HG03520 (cell line): ENCODE results near the gene MACROD2.
"Not testable (repeated sequence)": the region's sequence is repeated elsewhere in the genome, so short reads cannot be mapped to it uniquely, and the experiment has no call there.

Experiments used
- ATAC-seq: cut with Tn5 transposase; IDR thresholded peaks from one replicate; pipeline ENCODE4 v1.9.1; 2021; ENCODE audit warnings: mild to moderate bottlenecking, moderate library complexity; ENCODE audit not compliant: unreplicated experiment

Gene MACROD2

GRCh38 chr20:14963262-14963663 is 967.9 kb downstream of the MACROD2 start:
- ATAC-seq = no peak

GRCh38 chr20:14966203-14966602 is 970.9 kb downstream of the MACROD2 start:
- no peak for ATAC-seq

- ATAC-seq = no peak
Measured at GRCh38 chr20:14966808-14967207, 971.5 kb downstream of the MACROD2 start.

DNA sequence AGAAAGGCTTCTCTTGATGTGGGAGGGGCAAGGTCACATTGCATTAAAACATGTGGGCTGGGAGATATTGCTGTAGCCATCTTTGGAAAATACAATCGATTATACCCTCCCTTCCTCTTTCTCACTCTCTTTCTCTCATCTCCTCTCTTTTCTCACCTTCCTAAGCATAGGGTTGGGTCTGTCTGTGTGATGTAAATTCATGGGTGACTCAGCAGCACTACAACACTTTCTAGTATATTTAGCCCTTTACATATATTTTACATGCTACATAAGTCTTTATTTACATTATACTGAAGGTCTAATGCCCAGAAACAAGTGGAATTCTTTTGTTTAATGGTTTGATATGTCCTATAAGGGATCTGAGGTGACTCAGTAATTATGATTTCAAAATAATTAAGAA is 976.9 kb downstream of the MACROD2 start:
- no peak for ATAC-seq

DNA sequence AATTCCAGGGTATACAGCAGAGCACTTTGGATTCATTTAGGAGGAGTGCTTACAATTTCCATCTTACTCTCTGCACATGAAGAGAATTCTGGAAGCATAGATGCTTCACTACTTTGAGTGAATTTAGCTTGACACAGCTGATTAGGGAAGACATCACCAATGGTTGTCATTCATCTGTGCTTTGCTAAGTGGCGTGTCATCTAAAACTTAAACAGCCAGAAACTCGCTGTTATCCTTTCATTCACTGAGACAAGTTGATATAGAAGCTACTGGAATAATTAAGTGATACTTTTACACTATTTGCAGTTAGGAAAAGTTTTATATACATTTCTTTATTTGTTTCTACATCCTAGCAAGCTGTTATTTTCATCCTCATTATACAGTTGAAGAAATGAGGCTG is 977.4 kb downstream of the MACROD2 start:
- ATAC-seq = no peak

DNA sequence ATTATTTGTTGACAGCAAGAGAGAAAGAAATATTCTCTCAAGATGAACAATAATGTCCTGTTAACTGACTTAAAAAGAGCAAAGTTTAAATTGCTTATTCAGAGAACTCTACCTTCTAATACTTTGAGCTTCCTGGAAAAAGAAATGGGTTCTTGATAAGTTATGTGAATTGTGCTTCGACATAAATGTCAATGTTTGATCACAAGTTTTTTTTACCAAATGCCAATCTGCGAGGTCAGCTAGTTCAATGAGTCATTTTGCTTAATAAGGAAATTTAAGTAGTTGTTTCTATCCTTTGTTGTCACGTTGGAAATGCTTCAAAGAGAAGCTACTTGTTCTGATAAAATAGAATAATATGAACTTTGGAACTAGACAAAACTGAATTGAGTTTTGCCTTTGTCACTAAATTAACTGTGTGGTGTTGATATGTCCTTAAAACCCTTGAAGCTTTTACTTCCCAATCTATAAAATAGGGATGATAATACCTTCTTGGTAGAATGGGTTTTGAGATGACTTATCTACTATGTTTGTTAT is 984.2 kb downstream of the MACROD2 start:
- ATAC-seq = no peak

DNA sequence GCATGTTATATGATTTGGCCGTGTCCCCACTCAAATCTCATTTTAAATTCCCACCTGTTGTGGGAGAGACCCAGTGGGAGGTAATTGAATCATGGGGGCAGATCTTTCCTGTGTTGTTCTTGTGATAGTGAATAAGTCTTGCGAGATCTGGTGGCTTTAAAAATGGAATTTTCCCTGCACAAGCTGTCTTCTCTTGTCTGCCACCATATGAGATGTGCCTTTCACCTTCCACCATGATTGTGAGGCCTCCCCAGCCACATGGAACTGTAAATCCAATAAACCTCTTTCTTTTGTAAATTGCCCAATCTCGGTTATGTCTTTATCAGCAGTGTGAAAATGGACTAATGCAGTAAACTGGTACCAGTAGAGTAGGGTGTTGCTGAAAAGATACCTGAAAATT is 986.2 kb downstream of the MACROD2 start:
- ATAC-seq = not testable (repeated sequence)

DNA sequence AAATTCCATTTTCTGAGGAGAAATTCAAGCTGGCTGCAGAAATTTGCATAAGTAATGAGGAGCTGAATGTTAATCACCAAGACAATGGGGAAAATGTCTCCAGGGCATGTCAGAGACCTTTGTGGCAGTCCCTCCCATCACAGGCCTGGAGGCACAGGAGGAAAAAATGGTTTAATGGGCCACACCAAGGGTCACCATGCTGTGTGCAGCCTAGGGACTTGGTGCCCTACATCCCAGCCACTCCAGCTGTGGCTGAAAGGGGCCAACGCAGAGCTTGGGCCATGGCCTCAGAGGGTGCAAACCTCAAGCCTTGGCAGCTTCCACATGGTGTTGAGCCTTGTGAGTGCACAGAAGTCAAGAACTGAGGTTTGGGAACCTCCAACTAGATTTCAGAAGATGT is 987.0 kb downstream of the MACROD2 start:
- not testable (repeated sequence) for ATAC-seq

DNA sequence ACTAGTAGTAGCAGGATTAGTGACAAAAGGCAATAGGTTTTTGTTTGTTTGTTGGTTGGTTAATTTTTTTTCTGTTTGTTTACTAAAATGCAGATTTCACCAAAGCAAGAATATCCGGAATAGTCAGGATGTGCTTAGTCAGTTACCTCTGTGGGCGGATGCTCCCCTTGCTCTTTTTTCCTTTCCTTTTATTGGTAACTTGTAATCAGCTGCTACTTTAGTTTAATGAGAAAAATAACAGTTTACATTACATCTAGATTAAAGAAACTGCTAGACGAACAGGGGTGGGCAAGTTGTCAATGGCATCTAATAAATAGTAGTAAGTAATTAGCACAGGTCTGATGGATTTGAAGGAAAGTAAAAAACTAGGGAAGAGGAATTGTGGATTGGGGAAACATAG is 989.0 kb downstream of the MACROD2 start:
- ATAC-seq = no peak

DNA sequence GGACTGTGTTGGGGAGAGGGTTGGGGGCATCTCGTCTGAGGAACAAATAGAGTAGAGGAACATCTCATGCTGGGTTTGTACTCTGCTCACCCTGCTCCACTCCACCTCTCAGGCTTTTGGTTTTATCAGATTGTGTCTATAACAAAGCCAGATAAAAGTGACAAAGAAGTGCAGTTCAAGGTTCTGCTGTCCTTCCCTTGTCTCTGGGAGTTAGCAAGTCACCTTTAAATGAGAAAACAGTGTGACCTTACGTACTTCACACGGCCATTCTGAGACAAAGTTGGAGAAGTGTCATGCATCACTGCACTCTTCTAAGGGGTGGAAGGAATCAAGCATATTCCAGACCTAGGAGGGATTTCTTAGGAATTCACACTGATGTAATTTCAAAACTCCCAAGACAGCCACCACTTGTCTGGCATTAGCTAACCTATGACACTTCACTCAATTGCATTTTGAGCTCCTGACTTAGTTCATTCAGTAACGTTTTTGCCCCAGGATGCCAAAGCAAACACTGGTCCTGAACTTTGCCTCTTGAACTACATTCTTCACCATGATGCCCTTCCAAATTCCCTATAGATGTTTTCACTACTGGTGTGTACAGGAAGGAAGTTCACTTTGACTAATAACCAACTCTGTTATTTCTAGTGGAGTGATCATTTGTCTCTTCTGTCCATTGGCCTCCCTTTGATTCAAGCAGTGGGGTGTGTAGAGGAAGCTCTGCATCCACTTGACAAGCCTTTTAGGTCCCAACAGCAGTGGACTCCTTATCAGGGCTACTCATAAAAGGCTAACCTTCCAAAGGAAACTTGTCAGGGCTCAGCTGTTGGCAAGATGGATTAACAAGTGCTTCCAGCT is 989.7 kb downstream of the MACROD2 start:
- no peak for ATAC-seq

GRCh38 chr20:14986026-14986655 is 990.8 kb downstream of the MACROD2 start:
- no peak for ATAC-seq

DNA sequence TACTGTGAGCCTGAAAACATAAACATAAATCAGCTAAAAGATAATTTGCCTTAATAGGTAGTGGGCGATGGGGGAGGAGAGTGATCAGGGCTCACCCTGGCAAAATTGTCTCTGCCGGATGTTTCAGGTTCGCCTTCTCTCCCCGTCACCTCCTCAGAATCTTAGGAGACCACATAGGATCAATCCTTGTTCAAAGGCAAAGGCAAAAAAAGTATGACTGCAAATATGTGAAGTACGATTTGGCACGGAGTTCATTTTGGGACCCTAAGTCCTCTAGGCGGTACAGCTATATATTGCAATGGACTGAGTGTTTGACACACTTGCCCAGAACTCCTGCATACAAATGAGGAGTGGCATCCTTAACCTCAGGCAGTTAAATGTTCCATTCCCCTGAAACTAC is 991.3 kb downstream of the MACROD2 start:
- no peak for ATAC-seq

DNA sequence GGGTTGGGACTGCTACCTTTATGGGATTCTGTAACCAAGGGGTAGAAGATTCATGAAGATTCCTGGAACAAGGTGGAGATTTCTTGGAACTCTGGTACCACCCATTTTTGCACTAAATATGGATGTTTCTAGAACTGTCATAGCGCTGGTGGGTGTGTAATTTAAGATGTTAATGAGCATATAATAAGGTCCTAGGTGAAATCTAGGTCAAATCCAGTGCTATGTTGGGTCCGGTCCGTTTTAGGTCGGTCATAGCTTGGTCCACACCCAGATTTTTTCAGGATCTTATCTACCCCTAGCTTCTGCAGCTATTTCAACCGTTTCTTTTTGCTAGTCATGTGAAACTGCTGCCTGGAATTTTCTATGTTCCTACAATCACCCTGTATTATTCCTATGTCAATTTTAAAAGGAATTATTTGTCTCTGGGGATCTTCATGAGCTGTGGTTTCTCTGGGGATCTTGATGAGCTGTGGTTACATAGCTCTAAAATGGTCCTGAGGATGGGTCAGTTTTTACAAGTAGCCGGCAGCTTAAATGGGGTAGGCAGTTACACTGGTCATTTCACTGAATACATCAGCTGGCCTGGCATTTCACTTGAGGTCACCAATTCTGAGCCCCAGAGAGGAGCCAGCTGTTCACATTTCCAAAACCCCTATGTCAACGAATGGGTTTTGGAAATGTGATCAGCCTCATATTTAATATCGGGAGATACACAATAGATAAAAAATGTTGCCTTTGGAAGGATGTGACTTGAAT is 994.4 kb downstream of the MACROD2 start:
- ATAC-seq = no peak

DNA sequence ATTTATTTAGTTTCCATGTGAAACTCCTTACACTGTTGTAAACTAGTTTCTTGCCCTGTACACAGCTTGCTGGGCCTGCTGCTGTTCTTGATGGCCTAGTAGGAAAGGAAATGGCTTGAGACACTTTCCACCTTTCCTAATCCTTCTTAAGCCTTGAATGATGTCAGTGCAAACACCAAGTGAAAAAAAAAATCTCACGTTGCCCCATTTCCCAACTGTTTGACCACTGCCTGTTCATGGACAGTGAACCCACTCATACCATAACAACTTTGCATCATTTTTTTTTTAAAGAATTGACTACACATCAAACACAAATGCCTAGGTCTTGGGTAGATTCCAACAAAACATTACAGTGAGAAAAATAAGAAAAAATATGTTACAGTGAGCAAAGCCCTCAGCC is 995.7 kb downstream of the MACROD2 start:
- no peak for ATAC-seq

GRCh38 chr20:14992153-14992552 is 996.8 kb downstream of the MACROD2 start:
- no peak for ATAC-seq

DNA sequence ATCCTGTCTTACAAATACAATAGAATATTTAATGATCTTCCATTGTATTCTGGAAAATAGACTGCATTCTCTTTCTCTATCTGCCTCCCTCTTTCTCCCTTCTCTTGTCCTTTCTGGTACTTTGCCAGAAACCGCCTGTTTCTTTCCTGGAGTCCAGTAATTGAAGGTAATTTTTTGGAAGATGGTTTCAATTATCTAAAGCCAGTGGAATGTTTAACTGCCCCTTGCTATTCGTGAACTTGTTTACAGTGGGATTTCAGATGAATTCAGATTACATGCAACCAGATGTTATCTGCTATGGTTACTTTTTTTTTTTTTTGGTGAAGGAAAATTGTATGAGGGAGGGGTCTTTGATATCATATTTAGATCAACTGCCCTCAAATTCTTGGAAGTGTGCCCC is 997.6 kb downstream of the MACROD2 start:
- ATAC-seq = no peak

GRCh38 chr20:14996883-14997672 is 1001.8 kb downstream of the MACROD2 start:
- no peak for ATAC-seq

DNA sequence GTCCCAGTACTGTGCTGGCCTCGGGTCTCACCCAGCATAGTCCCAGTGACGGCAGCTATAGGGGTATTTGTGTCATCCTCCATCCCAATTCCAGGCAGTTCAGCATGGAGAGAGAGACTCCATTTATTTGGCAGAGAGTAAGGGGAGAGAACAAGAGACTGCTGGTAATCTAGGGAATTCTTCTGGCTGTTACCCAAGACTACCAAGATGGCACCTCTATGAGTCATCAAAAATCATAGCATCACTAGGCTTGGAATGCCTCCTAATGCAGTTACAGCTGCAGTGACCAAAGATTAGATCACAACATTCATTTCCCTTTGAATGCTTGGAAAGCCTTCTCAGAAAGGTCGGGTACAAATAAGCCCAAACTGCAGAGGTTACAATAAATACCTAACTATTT is 1002.5 kb downstream of the MACROD2 start:
- no peak for ATAC-seq

DNA sequence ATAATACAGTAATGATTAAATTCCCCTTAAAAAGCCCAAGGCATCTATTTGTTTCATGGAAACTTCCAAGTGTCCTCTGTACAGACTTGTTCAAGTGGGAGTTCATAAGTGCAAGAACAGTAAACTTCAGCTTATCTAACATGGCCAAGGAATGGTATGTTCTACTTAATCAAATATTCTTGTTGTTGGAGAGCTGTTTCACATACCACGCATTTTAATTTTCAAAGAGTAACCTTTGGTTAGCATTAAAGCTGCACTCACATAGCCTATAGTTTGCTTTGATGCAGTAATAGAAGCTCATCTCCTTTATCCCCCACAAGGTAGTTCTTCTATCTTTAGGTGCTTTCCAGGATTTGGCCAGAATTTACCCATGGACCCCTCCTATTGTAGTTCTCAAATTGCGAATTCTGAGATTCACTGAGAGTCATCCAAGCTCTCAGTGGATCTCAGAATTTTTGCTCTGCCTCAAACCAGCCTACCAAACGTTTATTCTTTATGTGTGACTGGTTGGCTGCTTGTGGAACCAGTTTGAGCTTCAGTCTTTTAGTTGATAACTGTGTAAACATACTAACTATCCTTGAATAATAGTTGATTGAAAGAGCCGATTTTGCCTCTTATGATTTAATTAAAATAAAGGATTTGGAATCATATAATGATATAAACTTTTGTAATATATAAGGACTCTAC is 1010.1 kb downstream of the MACROD2 start:
- ATAC-seq = no peak

GRCh38 chr20:15011631-15012030 is 1016.3 kb downstream of the MACROD2 start:
- no peak for ATAC-seq
